ENCODE measurements around the gene GATAD2A.
A peak's percentile ranks its signal among the peaks of the same experiment; 100 is the strongest.

The GATAD2A gene

DNA sequence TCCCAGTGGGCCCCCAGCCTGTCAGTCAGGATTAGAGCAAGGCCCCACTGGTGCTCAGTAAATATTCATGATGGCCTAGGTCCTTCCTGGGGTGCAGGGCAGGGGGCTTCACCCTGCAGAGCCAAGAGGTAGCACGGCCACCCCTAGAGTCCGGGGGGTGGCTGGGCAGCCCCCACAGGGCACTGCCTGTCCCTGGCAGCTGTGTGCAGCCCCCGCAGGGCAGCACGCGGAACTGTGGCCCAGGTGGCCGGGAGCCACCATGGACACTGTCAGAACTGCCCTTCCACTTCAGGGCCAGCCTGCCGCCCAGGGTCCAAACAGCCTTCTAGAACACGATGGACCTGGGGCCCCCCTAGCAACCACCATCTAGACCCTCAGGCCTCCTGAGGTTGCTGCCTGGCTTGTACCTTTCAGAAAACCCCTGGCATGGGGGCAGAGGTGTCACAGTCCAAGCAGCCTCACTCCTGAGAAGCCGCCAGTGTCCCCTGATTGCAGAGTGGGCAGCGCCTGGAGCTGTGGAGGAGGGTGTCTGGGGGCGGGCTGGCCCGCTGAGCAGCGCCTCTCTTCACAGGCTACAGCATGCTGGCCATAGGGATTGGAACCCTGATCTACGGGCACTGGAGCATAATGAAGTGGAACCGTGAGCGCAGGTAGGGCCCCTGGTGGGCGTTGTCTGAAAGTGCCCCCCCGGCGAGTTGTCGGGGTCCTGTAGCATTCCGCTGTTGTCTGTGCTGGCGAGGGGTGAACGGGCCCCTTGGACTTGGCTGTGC lies 120.3 kb downstream of the GATAD2A start:
- Histone ChIP-seq H3K4me2 (ENCODE audit: low read length, poor library complexity, severe bottlenecking) (no peak overlapping the region), H3K23ac (ENCODE audit: low read length in 2 of 2) (no peak overlapping the region), H2AK5ac (ENCODE audit: low read length, severe bottlenecking) (no peak overlapping the region), H3K36me3 (ENCODE audit: control insufficient read depth in 1 of 2, insufficient read depth in 2 of 2, low read depth in 1 of 2, low read length in 2 of 2) (peaks cover 29 to 65% of the 10 kb centered on the region in 2 experiments), H3K18ac (ENCODE audit: low read depth in 1 of 2, low read length in 2 of 2) (no peak overlapping the region), H3K14ac (ENCODE audit: low read length in 2 of 2) (no peak overlapping the region), H3K27ac (ENCODE audit: low read length, poor library complexity, severe bottlenecking) (no peak overlapping the region), H3K4me3 (ENCODE audit: insufficient read depth in 1 of 2, low read depth in 1 of 2, low read length in 2 of 2) (no peak overlapping the region), H3K9ac (ENCODE audit: low read length) (no peak overlapping the region), H2AFZ (ENCODE audit: low read depth, low read length) (no peak overlapping the region), H4K8ac (ENCODE audit: low read length) (no peak overlapping the region), H2BK15ac (ENCODE audit: low read depth, poor library complexity, severe bottlenecking) (no peak overlapping the region), H3K27me3 (ENCODE audit: control insufficient read depth in 1 of 2, insufficient read depth in 1 of 2, low read length in 2 of 2) (no peaks in the 10 kb centered on the region), H4K91ac (ENCODE audit: low read length) (no peak overlapping the region), H3K79me1 (replicated peaks; ENCODE audit: low read length, poor library complexity, severe bottlenecking) (peaks cover 36% of the 10 kb centered on the region), H3K4ac (ENCODE audit: low read depth in 1 of 2, low read length in 2 of 2) (no peak overlapping the region), H2BK120ac (ENCODE audit: low read depth, low read length) (no peak overlapping the region), H2BK5ac (ENCODE audit: low read depth, low read length, poor library complexity, severe bottlenecking) (no peak overlapping the region), H3K9me3 (ENCODE audit: control insufficient read depth, low read length) (no peaks in the 10 kb centered on the region), H3K4me1 (ENCODE audit: control insufficient read depth, insufficient read depth, low read depth, low read length) (peaks cover 23% of the 10 kb centered on the region), H2BK12ac (ENCODE audit: low read length in 2 of 2) (no peak overlapping the region)
- DNase-seq, result no peak
- 96% methylated on average over 23 of the region's 23 CpGs for WGBS

- H4K91ac ChIP-seq (ENCODE audit: low read length), result no peak overlapping the region
- DNase-seq, result no peak
- H2BK5ac ChIP-seq (ENCODE audit: low read depth, low read length, poor library complexity, severe bottlenecking), result no peak overlapping the region
- H4K8ac ChIP-seq (ENCODE audit: low read length), result no peak overlapping the region
- H3K4ac ChIP-seq (ENCODE audit: low read depth in 1 of 2, low read length in 2 of 2), result no peak overlapping the region
- H3K4me3 ChIP-seq (ENCODE audit: insufficient read depth in 1 of 2, low read depth in 1 of 2, low read length in 2 of 2), result peak overlapping the region in 1 of 2 experiments; percentile 7
- H3K79me1 ChIP-seq (replicated peaks; ENCODE audit: low read length, poor library complexity, severe bottlenecking), result peaks cover 33% of the 10 kb centered on the region
- H3K27me3 ChIP-seq (ENCODE audit: control insufficient read depth in 1 of 2, insufficient read depth in 1 of 2, low read length in 2 of 2), result no peaks in the 10 kb centered on the region
- 96% methylated on average over 22 of the region's 28 CpGs for WGBS
- H3K27ac ChIP-seq (ENCODE audit: low read length, poor library complexity, severe bottlenecking), result no peak overlapping the region
- peaks cover 23% of the 10 kb centered on the region for H3K4me1 ChIP-seq (ENCODE audit: control insufficient read depth, insufficient read depth, low read depth, low read length)
- H3K4me2 ChIP-seq (ENCODE audit: low read length, poor library complexity, severe bottlenecking), result no peak overlapping the region
- peaks cover 26 to 65% of the 10 kb centered on the region in 2 experiments for H3K36me3 ChIP-seq (ENCODE audit: control insufficient read depth in 1 of 2, insufficient read depth in 2 of 2, low read depth in 1 of 2, low read length in 2 of 2)
- H2AK5ac ChIP-seq (ENCODE audit: low read length, severe bottlenecking), result no peak overlapping the region
- no peak overlapping the region for H3K14ac ChIP-seq (ENCODE audit: low read length in 2 of 2)
- H2BK12ac ChIP-seq (ENCODE audit: low read length in 2 of 2), result no peak overlapping the region
- no peaks in the 10 kb centered on the region for H3K9me3 ChIP-seq (ENCODE audit: control insufficient read depth, low read length)
- no peak overlapping the region for H3K23ac ChIP-seq (ENCODE audit: low read length in 2 of 2)
- H2BK15ac ChIP-seq (ENCODE audit: low read depth, poor library complexity, severe bottlenecking), result no peak overlapping the region
- no peak overlapping the region for H2AFZ ChIP-seq (ENCODE audit: low read depth, low read length)
- H2BK120ac ChIP-seq (ENCODE audit: low read depth, low read length), result no peak overlapping the region
- no peak overlapping the region for H3K18ac ChIP-seq (ENCODE audit: low read depth in 1 of 2, low read length in 2 of 2)
- H3K9ac ChIP-seq (ENCODE audit: low read length), result no peak overlapping the region
These were observed 121.3 kb downstream of the GATAD2A start for GRCh38 chr19:19526581-19527370.

- no peaks in the 10 kb centered on the region for H3K9me3 ChIP-seq (ENCODE audit: control insufficient read depth, low read length)
- H2BK5ac ChIP-seq (ENCODE audit: low read depth, low read length, poor library complexity, severe bottlenecking), result no peak overlapping the region
- H4K91ac ChIP-seq (ENCODE audit: low read length), result no peak overlapping the region
- H3K23ac ChIP-seq (ENCODE audit: low read length in 2 of 2), result no peak overlapping the region
- peak overlapping the region in 1 of 2 experiments; percentile 7 for H3K4me3 ChIP-seq (ENCODE audit: insufficient read depth in 1 of 2, low read depth in 1 of 2, low read length in 2 of 2)
- H3K14ac ChIP-seq (ENCODE audit: low read length in 2 of 2), result no peak overlapping the region
- peaks cover 33% of the 10 kb centered on the region for H3K79me1 ChIP-seq (replicated peaks; ENCODE audit: low read length, poor library complexity, severe bottlenecking)
- H3K27me3 ChIP-seq (ENCODE audit: control insufficient read depth in 1 of 2, insufficient read depth in 1 of 2, low read length in 2 of 2), result no peaks in the 10 kb centered on the region
- peaks cover 25% of the 10 kb centered on the region for H3K4me1 ChIP-seq (ENCODE audit: control insufficient read depth, insufficient read depth, low read depth, low read length)
- H4K8ac ChIP-seq (ENCODE audit: low read length), result peak overlapping the region; percentile 23
- H3K36me3 ChIP-seq (ENCODE audit: control insufficient read depth in 1 of 2, insufficient read depth in 2 of 2, low read depth in 1 of 2, low read length in 2 of 2), result peaks cover 26 to 65% of the 10 kb centered on the region in 2 experiments
- no peak overlapping the region for H3K4me2 ChIP-seq (ENCODE audit: low read length, poor library complexity, severe bottlenecking)
- 98% methylated on average over 9 of the region's 9 CpGs for WGBS
- no peak overlapping the region for H2BK15ac ChIP-seq (ENCODE audit: low read depth, poor library complexity, severe bottlenecking)
- H2BK12ac ChIP-seq (ENCODE audit: low read length in 2 of 2), result no peak overlapping the region
- H2AFZ ChIP-seq (ENCODE audit: low read depth, low read length), result no peak overlapping the region
- H3K18ac ChIP-seq (ENCODE audit: low read depth in 1 of 2, low read length in 2 of 2), result no peak overlapping the region
- no peak overlapping the region for H2BK120ac ChIP-seq (ENCODE audit: low read depth, low read length)
- no peak overlapping the region for H3K9ac ChIP-seq (ENCODE audit: low read length)
- H3K27ac ChIP-seq (ENCODE audit: low read length, poor library complexity, severe bottlenecking), result no peak overlapping the region
- no peak overlapping the region for H3K4ac ChIP-seq (ENCODE audit: low read depth in 1 of 2, low read length in 2 of 2)
- DNase-seq, result no peak
- no peak overlapping the region for H2AK5ac ChIP-seq (ENCODE audit: low read length, severe bottlenecking)
These were observed 121.8 kb downstream of the GATAD2A start for GRCh38 chr19:19527371-19527656.

Data from mesenchymal stem cell (in vitro differentiated cells and primary cell).